Endothelial cell of umbilical vein (primary cell): ENCODE results near the gene LMF2. TPM values are rescaled to one million over a fixed set of nuclear protein-coding genes. Genes with fewer than 3 reads are reported as not detected.
"Not testable (repeated sequence)": the region's sequence is repeated elsewhere in the genome, so short reads cannot be mapped to it uniquely, and the experiment has no call there.

Experiments
- BruUV-seq: library from RNA; stranded (reverse); fragments of 400-500 nt; replicated peaks from 2 replicates; lab custom pipeline; 2021; lab: Mats Ljungman, UMichigan
- CTCF ChIA-PET: fragments of 300-600, 350-600 bp; sonication (Branson Sonifier 250); formaldehyde crosslinking; loops from one replicate; lab custom pipeline; 2021; ENCODE audit warnings: antibody characterized with exemption, inconsistent platforms; lab: Charles Lee
- POLR2A ChIA-PET: fragments of 300-600, 350-600 bp; sonication (Branson Sonifier 250); formaldehyde crosslinking; loops from one replicate; lab custom pipeline; 2021; ENCODE audit warnings: antibody characterized with exemption, inconsistent platforms; lab: Charles Lee
- DNase-seq: peaks from one replicate; pipeline ENCODE4 v3.0.0-alpha.2; 2011; ENCODE audit warnings: low read depth, low spot score
- FAIRE-seq: peaks from 2 replicates; lab custom pipeline; 2011; peaks lifted over from hg19 to GRCh38; lab: Jason Lieb, UNC
- H2AFZ ChIP-seq: 2 replicates; pipeline ENCODE4 v1.6.0; 2012; ENCODE audit warnings: low read depth, low read length, control low read depth, inconsistent platforms
- H3K27ac ChIP-seq: 2 replicates; pipeline ENCODE4 v1.5.1; 2011; ENCODE audit warnings: low read depth, mild to moderate bottlenecking, control low read depth, low read length, moderate library complexity; ENCODE audit not compliant: insufficient read depth
- H3K27me3 ChIP-seq, 2 experiments: 2 replicates each; pipeline versions ENCODE4 v1.6.0 to v1.6.1; 2011; ENCODE audit warnings: low read length in 2 of 2, mixed read lengths in 1 of 2; ENCODE audit not compliant: control insufficient read depth in 2 of 2, insufficient read depth in 2 of 2
- H3K36me3 ChIP-seq, 2 experiments: 2 replicates in 1 of 2; 3 replicates in 1 of 2; pipeline ENCODE4 v1.5.1; 2011; ENCODE audit warnings: low read length in 2 of 2, mild to moderate bottlenecking in 1 of 2, moderate library complexity in 1 of 2; ENCODE audit not compliant: control insufficient read depth in 2 of 2, insufficient read depth in 2 of 2; ENCODE audit errors: extremely low read depth in 1 of 2
- H3K4me1 ChIP-seq: 3 replicates; pipeline ENCODE4 v1.5.1; 2011; ENCODE audit warnings: mild to moderate bottlenecking, low read length; ENCODE audit not compliant: control insufficient read depth, insufficient read depth; ENCODE audit errors: extremely low read depth
- H3K4me2 ChIP-seq: 2 replicates; pipeline ENCODE4 v1.6.1; 2011; ENCODE audit warnings: low read length, control low read depth, mixed read lengths; ENCODE audit not compliant: insufficient read depth
- H3K4me3 ChIP-seq, 3 experiments: fragments of 200-600 bp in 1 of 3; sonication (generic), shearing (Covaris generic) in 1 of 3; replicated peaks in 1 of 3; 2 replicates each; pipeline ENCODE4 v1.5.1; 2011 to 2016; ENCODE audit warnings: control low read depth in 3 of 3, low read length in 3 of 3, mild to moderate bottlenecking in 2 of 3, inconsistent platforms in 1 of 3, low read depth in 1 of 3, moderate library complexity in 1 of 3; ENCODE audit not compliant: insufficient read depth in 1 of 3
- H3K79me2 ChIP-seq: 2 replicates; pipeline ENCODE4 v1.6.0; 2012; ENCODE audit warnings: low read length, inconsistent platforms; ENCODE audit not compliant: control insufficient read depth, insufficient read depth
- H3K9ac ChIP-seq: replicated peaks from 2 replicates; pipeline ENCODE3; 2011; ENCODE audit warnings: low read length, control low read depth; ENCODE audit not compliant: insufficient read depth; ENCODE audit errors: extremely low read depth
- H3K9me1 ChIP-seq: replicated peaks from 3 replicates; pipeline ENCODE4 v1.6.0; 2011; ENCODE audit warnings: mild to moderate bottlenecking, low read length; ENCODE audit not compliant: control insufficient read depth, insufficient read depth; ENCODE audit errors: extremely low read depth
- H3K9me3 ChIP-seq: replicated peaks from 2 replicates; pipeline ENCODE4 v1.5.1; 2012; ENCODE audit warnings: low read length, inconsistent platforms; ENCODE audit not compliant: control insufficient read depth, insufficient read depth
- H4K20me1 ChIP-seq: replicated peaks from 2 replicates; pipeline ENCODE3; 2011; ENCODE audit warnings: mild to moderate bottlenecking, low read length; ENCODE audit not compliant: control insufficient read depth, insufficient read depth; ENCODE audit errors: extremely low read depth
- EZH2 ChIP-seq: IDR thresholded peaks from 2 replicates; pipeline ENCODE4 v1.6.1; 2012; ENCODE audit warnings: borderline replicate concordance, low read depth, mild to moderate bottlenecking, moderate library complexity, low read length, inconsistent platforms; ENCODE audit not compliant: severe bottlenecking
- GATA2 ChIP-seq: IDR thresholded peaks from 2 replicates; pipeline ENCODE4 v1.7.0; 2011; ENCODE audit warnings: low read depth, mild to moderate bottlenecking, moderate library complexity, mixed read lengths, low read length; ENCODE audit not compliant: insufficient read length, insufficient read depth
- JUN ChIP-seq: IDR thresholded peaks from 2 replicates; pipeline ENCODE4 v1.6.1; 2011; ENCODE audit warnings: borderline replicate concordance, low read depth; ENCODE audit not compliant: insufficient read length, insufficient read depth
- POLR2AphosphoS5 ChIP-seq: IDR thresholded peaks from 2 replicates; pipeline ENCODE4 v1.6.1; 2012; ENCODE audit warnings: low read depth, mild to moderate bottlenecking, control low read depth, low read length, moderate library complexity; ENCODE audit not compliant: insufficient read depth
- dilution Hi-C: fragments of 300-500 bp; cut with MboI; formaldehyde crosslinking; loops from one replicate; pipeline ENCODE4 v1.15.0; 2019; ENCODE audit warnings: low sequenced_read_pairs; ENCODE audit not compliant: extremely low pct_ligation_motif_present
- intact Hi-C: fragments of 100-400 bp; cut with micrococcal nuclease; formaldehyde crosslinking; loops from one replicate; pipeline ENCODE4 v1.10.0; 2022
- polyA plus RNA-seq, 4 experiments: library from polyadenylated mRNA; depleted of rRNA in 3 of 4; stranded (reverse) in 3 of 4; unstranded in 1 of 4; fragments of >200 nt; gene quantifications; 2 replicates each; pipeline versions ENCODE4 v1.2.1 to v1.2.3, GENCODE V29; 2011 to 2012; ENCODE audit warnings: missing spikeins in 1 of 4
- total RNA-seq: library from RNA; stranded (reverse); gene quantifications from 2 replicates; pipeline ENCODE4 v1.2.3, GENCODE V29; 2021
- TF ChIP-seq, protein P1 (sequence below): IDR thresholded peaks from 2 replicates; pipeline ENCODE4 v1.6.1; 2011; ENCODE audit not compliant: insufficient read depth, insufficient read length

The LMF2 gene
- total and polyA plus RNA-seq, 2 donors (not counting 3 experiments of a cell fraction or from before 2014, with no cell fraction given): 89.7 to 112 TPM

DNA sequence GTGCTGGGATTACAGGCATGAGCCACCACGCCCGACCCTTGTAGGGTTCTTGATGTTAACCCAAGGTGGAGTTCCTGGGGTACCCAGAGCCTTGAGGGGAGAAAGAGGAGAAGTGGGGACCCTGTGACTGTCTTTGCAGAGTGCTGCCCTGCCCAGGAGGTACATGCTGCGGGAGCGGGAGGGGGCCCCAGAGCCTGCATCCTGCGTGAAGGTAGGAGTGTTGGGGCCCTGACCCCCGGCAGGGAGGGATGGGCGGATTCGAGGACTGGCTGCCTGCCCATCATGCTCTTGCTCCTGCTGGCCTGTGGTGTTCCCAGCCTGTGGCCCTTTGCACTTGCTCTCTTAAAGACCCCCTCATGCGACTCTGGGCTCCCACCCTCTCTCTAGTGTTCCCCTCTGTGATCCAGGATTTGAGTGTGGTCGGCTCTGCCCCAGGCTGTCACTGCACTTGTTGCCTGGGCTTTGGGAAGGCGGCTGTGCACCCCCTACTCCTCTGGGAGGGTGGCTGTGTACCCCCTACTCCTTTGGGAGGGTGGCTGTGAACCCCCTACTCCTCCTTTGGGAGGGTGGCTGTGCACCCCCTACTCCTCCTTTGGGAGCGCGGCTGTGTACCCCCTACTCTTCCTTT, 13.4 kb upstream of the LMF2 start:
- no peak overlapping the region for H3K27ac ChIP-seq
- no peaks in the 10 kb centered on the region for H3K9me3 ChIP-seq
- no peak overlapping the region for H3K4me3 ChIP-seq
- H2AFZ ChIP-seq: no peak overlapping the region
- H3K4me1 ChIP-seq: peaks cover 8% of the 10 kb centered on the region
- CTCF ChIA-PET: no interaction called here
- no peaks in the 10 kb centered on the region for H3K27me3 ChIP-seq
- peaks cover 0 to 27% of the 10 kb centered on the region in 2 experiments for H3K36me3 ChIP-seq
- DNase-seq (no peak), FAIRE-seq (no peak)
- intact Hi-C loops: no loop called here
- no peaks in the 10 kb centered on the region for H4K20me1 ChIP-seq
- POLR2A ChIA-PET: no interaction called here
- no peak overlapping the region for H3K4me2 ChIP-seq
- H3K9me1 ChIP-seq: no peaks in the 10 kb centered on the region
- TF ChIP-seq POLR2AphosphoS5: no peak
- TF ChIP-seq EZH2: no peak
- TF ChIP-seq, protein P1, sequence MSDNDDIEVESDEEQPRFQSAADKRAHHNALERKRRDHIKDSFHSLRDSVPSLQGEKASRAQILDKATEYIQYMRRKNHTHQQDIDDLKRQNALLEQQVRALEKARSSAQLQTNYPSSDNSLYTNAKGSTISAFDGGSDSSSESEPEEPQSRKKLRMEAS: no peak
- no peak for TF ChIP-seq GATA2
- no peak for TF ChIP-seq JUN
- dilution Hi-C loops: no loop called here
- H3K9ac ChIP-seq: no peak overlapping the region
- no TSS peak for BruUV-seq
- H3K79me2 ChIP-seq: peaks cover 10% of the 10 kb centered on the region

DNA sequence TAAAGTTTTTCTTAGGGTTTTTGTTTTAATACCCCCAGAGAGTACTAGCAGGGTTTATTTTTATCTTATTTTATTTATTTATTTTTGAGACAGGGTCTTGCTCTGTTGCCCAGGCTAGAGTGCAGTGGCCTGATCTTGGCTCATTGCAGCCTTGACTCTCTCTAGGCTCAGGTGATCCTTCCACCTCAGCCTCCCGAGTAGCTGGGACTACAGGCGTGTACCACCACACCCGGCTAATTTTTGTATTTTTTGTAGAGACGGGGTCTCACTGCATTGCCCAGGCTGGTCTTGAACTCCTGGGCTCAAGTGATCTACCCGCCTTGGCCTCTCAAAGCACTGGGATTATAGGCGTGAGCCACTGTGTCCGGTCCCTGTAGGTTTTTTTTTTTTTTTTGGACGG, 12.7 kb upstream of the LMF2 start:
- H2AFZ ChIP-seq, POLR2A ChIA-PET, intact Hi-C loops, FAIRE-seq, H3K4me3 ChIP-seq, H3K9me3 ChIP-seq, H3K9me1 ChIP-seq, BruUV-seq, CTCF ChIA-PET, H3K9ac ChIP-seq, DNase-seq, H3K27me3 ChIP-seq, H3K4me2 ChIP-seq, H3K27ac ChIP-seq, H4K20me1 ChIP-seq, dilution Hi-C loops: not testable (repeated sequence)
- peaks cover 13% of the 10 kb centered on the region for H3K79me2 ChIP-seq
- H3K4me1 ChIP-seq: peaks cover 11% of the 10 kb centered on the region
- peaks cover 0 to 27% of the 10 kb centered on the region in 2 experiments for H3K36me3 ChIP-seq
